ENCODE results near the gene SHLD1. TPM values are rescaled to one million over a fixed set of nuclear protein-coding genes. Genes with fewer than 3 reads are reported as not detected.
"Not testable (repeated sequence)": the region's sequence is repeated elsewhere in the genome, so short reads cannot be mapped to it uniquely, and the experiment has no call there.

The SHLD1 gene
- total RNA-seq, 1 donor from 2014 or later: 3.1 TPM

- H3K27me3 Mint-ChIP-seq (ENCODE audit: low read depth): peaks cover 5% of the 10 kb centered on the region
- peaks cover 2% of the 10 kb centered on the region for H3K36me3 Mint-ChIP-seq (ENCODE audit: low read depth)
- no peak for DNase-seq (ENCODE audit: low spot score)
- no peak overlapping the region for H3K4me3 Mint-ChIP-seq (ENCODE audit: unreplicated experiment)
- peaks cover 7% of the 10 kb centered on the region for H3K4me1 Mint-ChIP-seq (ENCODE audit: low read depth)
- TF ChIP-seq CTCF (IDR thresholded peaks at IDR 0.05): no peak
- peaks cover 3% of the 10 kb centered on the region for H3K9me3 Mint-ChIP-seq (ENCODE audit: low read depth)
- no peak overlapping the region for H3K27ac Mint-ChIP-seq (ENCODE audit: unreplicated experiment)
Measured at GRCh38 chr20:5746064-5746463, 4.1 kb upstream of the SHLD1 start.

- H3K9me3 Mint-ChIP-seq (ENCODE audit: low read depth): peaks cover 3% of the 10 kb centered on the region
- H3K27me3 Mint-ChIP-seq (ENCODE audit: low read depth): peaks cover 5% of the 10 kb centered on the region
- H3K27ac Mint-ChIP-seq (ENCODE audit: unreplicated experiment): no peak overlapping the region
- H3K4me1 Mint-ChIP-seq (ENCODE audit: low read depth): peaks cover 13% of the 10 kb centered on the region
- no peak for TF ChIP-seq CTCF (IDR thresholded peaks at IDR 0.05)
- peaks cover 2% of the 10 kb centered on the region for H3K36me3 Mint-ChIP-seq (ENCODE audit: low read depth)
- no peak for DNase-seq (ENCODE audit: low spot score)
- no peak overlapping the region for H3K4me3 Mint-ChIP-seq (ENCODE audit: unreplicated experiment)
Measured at GRCh38 chr20:5748246-5748645, 2.0 kb upstream of the SHLD1 start.

GRCh38 chr20:5749512-5749951 is 669 bp upstream of the SHLD1 start:
- H3K4me1 Mint-ChIP-seq (ENCODE audit: low read depth): peaks cover 13% of the 10 kb centered on the region
- H3K27ac Mint-ChIP-seq (ENCODE audit: unreplicated experiment); H3K36me3 Mint-ChIP-seq (ENCODE audit: low read depth); H3K27me3 Mint-ChIP-seq (ENCODE audit: low read depth); DNase-seq (ENCODE audit: low spot score); H3K9me3 Mint-ChIP-seq (ENCODE audit: low read depth); H3K4me3 Mint-ChIP-seq (ENCODE audit: unreplicated experiment): not testable (repeated sequence)

GRCh38 chr20:5751856-5752255 is 1.7 kb downstream of the SHLD1 start:
- peaks cover 2% of the 10 kb centered on the region for H3K27me3 Mint-ChIP-seq (ENCODE audit: low read depth)
- DNase-seq (ENCODE audit: low spot score): no peak
- H3K27ac Mint-ChIP-seq (ENCODE audit: unreplicated experiment): no peak overlapping the region
- no peak overlapping the region for H3K4me3 Mint-ChIP-seq (ENCODE audit: unreplicated experiment)
- peaks cover 3% of the 10 kb centered on the region for H3K9me3 Mint-ChIP-seq (ENCODE audit: low read depth)
- H3K4me1 Mint-ChIP-seq (ENCODE audit: low read depth): peaks cover 13% of the 10 kb centered on the region
- TF ChIP-seq CTCF (IDR thresholded peaks at IDR 0.05): no peak
- peaks cover 2% of the 10 kb centered on the region for H3K36me3 Mint-ChIP-seq (ENCODE audit: low read depth)

GRCh38 chr20:5753814-5754213 is 3.6 kb downstream of the SHLD1 start:
- no peak for DNase-seq (ENCODE audit: low spot score)
- no peak overlapping the region for H3K27ac Mint-ChIP-seq (ENCODE audit: unreplicated experiment)
- no peak overlapping the region for H3K4me3 Mint-ChIP-seq (ENCODE audit: unreplicated experiment)
- peaks cover 13% of the 10 kb centered on the region for H3K4me1 Mint-ChIP-seq (ENCODE audit: low read depth)
- no peak for TF ChIP-seq CTCF (IDR thresholded peaks at IDR 0.05)
- H3K27me3 Mint-ChIP-seq (ENCODE audit: low read depth): no peaks in the 10 kb centered on the region
- peaks cover 5% of the 10 kb centered on the region for H3K36me3 Mint-ChIP-seq (ENCODE audit: low read depth)
- peaks cover 3% of the 10 kb centered on the region for H3K9me3 Mint-ChIP-seq (ENCODE audit: low read depth)

GRCh38 chr20:5757949-5758348 is 7.7 kb downstream of the SHLD1 start:
- Mint-ChIP-seq H3K36me3 (ENCODE audit: low read depth) (peaks cover 6% of the 10 kb centered on the region), H3K4me3 (ENCODE audit: unreplicated experiment) (no peak overlapping the region), H3K27me3 (ENCODE audit: low read depth) (no peaks in the 10 kb centered on the region), H3K27ac (ENCODE audit: unreplicated experiment) (no peak overlapping the region), H3K4me1 (ENCODE audit: low read depth) (no peaks in the 10 kb centered on the region), H3K9me3 (ENCODE audit: low read depth) (no peaks in the 10 kb centered on the region)
- no peak for TF ChIP-seq CTCF (IDR thresholded peaks at IDR 0.05)
- DNase-seq (ENCODE audit: low spot score): no peak
